Activated naive CD4-positive, alpha-beta T cell treated with anti-CD3 and anti-CD28 coated beads for 36 hours (primary cell): Measurements from ENCODE around the gene QRICH1. TPM values are rescaled to one million over a fixed set of nuclear protein-coding genes. Genes with fewer than 3 reads are reported as not detected.

ENCODE experiments used
- CTCF ChIA-PET: fragments of 350-600 bp; sonication (Branson Sonifier 250); formaldehyde crosslinking; loops from one replicate; lab custom pipeline; 2021; ENCODE audit warnings: antibody characterized with exemption; lab: Charles Lee
- DNase-seq: peaks from one replicate; pipeline ENCODE4 v3.0.0-alpha.2; 2020
- H3K27ac Mint-ChIP-seq: one replicate; pipeline ENCODE4 v1.8.0; 2021; ENCODE audit warnings: mild to moderate bottlenecking, mixed read lengths
- H3K27me3 Mint-ChIP-seq: one replicate; pipeline ENCODE4 v1.8.0; 2021; ENCODE audit warnings: low read depth, mixed read lengths
- H3K36me3 Mint-ChIP-seq: one replicate; pipeline ENCODE4 v1.8.0; 2021; ENCODE audit warnings: low read depth, mixed read lengths
- H3K4me1 Mint-ChIP-seq: one replicate; pipeline ENCODE4 v1.8.0; 2021; ENCODE audit warnings: low read depth, mixed read lengths
- H3K4me3 Mint-ChIP-seq: one replicate; pipeline ENCODE4 v1.8.0; 2021; ENCODE audit warnings: mild to moderate bottlenecking, moderate library complexity, mixed read lengths
- H3K9me3 Mint-ChIP-seq: one replicate; pipeline ENCODE4 v1.8.0; 2021; ENCODE audit warnings: mixed read lengths
- intact Hi-C: fragments of 100-400 bp; cut with micrococcal nuclease; formaldehyde crosslinking; loops from one replicate; pipeline ENCODE4 v1.15.1; 2023
- total RNA-seq, 2 experiments: library from RNA; stranded (reverse); gene quantifications; one replicate each; pipeline ENCODE4 v1.2.3, GENCODE V29; 2021

The QRICH1 gene, protein sequence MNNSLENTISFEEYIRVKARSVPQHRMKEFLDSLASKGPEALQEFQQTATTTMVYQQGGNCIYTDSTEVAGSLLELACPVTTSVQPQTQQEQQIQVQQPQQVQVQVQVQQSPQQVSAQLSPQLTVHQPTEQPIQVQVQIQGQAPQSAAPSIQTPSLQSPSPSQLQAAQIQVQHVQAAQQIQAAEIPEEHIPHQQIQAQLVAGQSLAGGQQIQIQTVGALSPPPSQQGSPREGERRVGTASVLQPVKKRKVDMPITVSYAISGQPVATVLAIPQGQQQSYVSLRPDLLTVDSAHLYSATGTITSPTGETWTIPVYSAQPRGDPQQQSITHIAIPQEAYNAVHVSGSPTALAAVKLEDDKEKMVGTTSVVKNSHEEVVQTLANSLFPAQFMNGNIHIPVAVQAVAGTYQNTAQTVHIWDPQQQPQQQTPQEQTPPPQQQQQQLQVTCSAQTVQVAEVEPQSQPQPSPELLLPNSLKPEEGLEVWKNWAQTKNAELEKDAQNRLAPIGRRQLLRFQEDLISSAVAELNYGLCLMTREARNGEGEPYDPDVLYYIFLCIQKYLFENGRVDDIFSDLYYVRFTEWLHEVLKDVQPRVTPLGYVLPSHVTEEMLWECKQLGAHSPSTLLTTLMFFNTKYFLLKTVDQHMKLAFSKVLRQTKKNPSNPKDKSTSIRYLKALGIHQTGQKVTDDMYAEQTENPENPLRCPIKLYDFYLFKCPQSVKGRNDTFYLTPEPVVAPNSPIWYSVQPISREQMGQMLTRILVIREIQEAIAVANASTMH
- total RNA-seq: 100 to 1,000 TPM; 100 to 111 TPM

DNA sequence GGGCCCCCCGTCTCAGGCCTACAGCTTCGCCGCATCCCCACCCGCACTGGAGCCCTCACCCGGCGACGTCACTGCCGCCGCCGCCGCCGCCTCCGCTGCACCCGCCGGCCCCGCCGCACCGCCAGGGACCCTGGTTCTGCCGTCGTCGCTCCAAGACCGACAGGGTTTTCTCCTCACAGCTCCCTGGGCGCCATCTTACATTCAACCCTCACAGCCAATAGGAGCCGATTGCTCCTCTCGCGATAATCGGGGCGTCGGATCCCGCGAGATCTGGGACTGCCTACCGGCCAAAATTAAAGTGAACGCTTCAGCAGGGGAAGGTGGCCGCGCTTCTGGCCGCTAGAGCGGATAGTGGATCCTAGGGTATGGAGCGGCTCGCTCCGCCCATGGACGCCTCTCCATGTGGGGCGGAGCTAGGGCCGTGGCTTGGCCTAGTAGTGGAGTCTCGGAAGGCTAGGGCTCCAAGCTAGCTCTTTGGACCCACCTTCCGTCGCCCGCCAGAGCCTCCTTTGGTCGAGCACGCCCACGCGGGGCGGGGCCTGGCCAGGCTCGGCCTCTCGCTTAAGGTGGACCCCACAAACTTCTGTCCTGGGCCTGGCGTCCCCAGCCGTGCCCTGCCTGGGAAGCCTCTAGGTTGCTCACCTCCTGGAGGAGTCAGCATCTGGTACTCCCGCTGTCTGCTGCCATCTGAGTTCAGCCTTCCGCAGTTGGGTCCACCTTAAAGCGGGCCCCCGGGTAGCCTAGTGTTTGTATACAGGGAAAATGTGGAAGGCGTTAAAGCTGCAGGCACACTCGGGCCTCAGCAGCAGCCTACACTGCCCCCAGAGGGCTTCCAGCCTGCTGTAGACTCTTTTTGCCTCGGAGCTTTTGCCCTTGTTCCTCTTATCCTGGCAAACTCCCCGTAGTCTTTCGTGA, at the start of gene QRICH1:
QRICH1 (minus strand) TSS at position 219 of the 915 bp plus-strand sequence. CDS start 17,054 bp downstream, outside the sequence.
- Mint-ChIP-seq H3K36me3 (peaks cover 15% of the 10 kb centered on the region), H3K4me1 (peaks cover 35% of the 10 kb centered on the region), H3K27me3 (no peaks in the 10 kb centered on the region), H3K4me3 (peak within 1 kb of the TSS; percentile 94), H3K9me3 (no peaks in the 10 kb centered on the region), H3K27ac (peak within 1 kb of the TSS; percentile 94)
- intact Hi-C loops: loop anchor here (1.0 to 5.0 kb wide), 15 partner anchors 10 to 578 kb away; partner anchors contain the start of genes APEH, ARIH2, DAG1 and IMPDH2
- CTCF ChIA-PET: interaction anchor here (0.5 to 5.0 kb wide), 16 partner anchors 11 to 459 kb away, joined by 3 to 19 read pairs (median 4); partner anchors contain the start of genes KLHDC8B, NDUFAF3, QARS1 and SLC26A6
- DNase-seq: peak; percentile 99

DNA sequence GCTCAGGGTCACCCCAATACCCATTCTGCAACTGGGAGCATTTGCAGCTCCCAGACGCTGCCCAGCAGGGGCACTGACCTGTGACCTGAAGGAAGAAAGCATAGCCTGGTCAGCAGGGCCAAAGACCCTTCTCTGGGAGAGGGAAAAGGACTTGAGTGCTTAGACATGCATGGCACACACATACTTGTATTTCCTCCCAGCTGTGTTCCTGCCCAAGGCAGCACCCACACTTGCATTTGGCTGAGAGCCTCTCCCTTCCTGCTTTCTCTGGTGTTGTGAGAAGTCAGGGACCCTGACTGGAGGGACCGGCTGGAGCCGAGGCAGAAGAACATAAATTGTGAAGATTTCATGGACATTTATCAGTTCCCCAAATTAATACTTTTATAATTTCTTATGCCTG, 46.2 kb upstream of the QRICH1 start:
- Mint-ChIP-seq H3K27ac (no peak overlapping the region), H3K4me1 (no peaks in the 10 kb centered on the region), H3K4me3 (no peak overlapping the region), H3K9me3 (no peaks in the 10 kb centered on the region), H3K27me3 (no peaks in the 10 kb centered on the region), H3K36me3 (no peaks in the 10 kb centered on the region)
- CTCF ChIA-PET: no interaction called here
- intact Hi-C loops: no loop called here
- no peak for DNase-seq

DNA sequence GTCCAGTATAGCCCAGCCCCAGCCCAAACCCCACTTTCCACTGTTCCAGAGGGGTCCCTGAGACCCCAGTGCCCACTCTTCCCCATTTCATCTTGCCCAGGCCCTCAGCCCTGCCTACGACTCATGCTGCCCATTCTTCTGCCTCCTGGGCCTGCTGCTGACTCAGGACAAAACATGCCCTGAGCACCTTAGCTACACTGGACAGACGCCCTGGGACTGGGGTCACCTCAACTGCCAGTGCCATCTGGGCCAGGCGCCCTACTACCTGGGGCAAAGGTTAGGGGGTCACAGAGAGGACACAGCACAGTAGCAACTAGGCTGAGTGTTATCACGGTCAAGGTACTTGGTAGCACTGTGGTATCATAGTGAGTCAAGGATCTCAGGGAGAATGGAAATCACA, 41.6 kb upstream of the QRICH1 start:
- Mint-ChIP-seq H3K4me3 (no peak overlapping the region), H3K27ac (no peak overlapping the region), H3K36me3 (no peaks in the 10 kb centered on the region), H3K9me3 (no peaks in the 10 kb centered on the region), H3K27me3 (peaks cover 20% of the 10 kb centered on the region), H3K4me1 (no peaks in the 10 kb centered on the region)
- no peak for DNase-seq
- intact Hi-C loops: no loop called here
- CTCF ChIA-PET: interaction anchor here (1.3 kb wide), 1 partner anchor 15 kb away, joined by 4 read pairs; the partner anchor contains the start of gene USP19

DNA sequence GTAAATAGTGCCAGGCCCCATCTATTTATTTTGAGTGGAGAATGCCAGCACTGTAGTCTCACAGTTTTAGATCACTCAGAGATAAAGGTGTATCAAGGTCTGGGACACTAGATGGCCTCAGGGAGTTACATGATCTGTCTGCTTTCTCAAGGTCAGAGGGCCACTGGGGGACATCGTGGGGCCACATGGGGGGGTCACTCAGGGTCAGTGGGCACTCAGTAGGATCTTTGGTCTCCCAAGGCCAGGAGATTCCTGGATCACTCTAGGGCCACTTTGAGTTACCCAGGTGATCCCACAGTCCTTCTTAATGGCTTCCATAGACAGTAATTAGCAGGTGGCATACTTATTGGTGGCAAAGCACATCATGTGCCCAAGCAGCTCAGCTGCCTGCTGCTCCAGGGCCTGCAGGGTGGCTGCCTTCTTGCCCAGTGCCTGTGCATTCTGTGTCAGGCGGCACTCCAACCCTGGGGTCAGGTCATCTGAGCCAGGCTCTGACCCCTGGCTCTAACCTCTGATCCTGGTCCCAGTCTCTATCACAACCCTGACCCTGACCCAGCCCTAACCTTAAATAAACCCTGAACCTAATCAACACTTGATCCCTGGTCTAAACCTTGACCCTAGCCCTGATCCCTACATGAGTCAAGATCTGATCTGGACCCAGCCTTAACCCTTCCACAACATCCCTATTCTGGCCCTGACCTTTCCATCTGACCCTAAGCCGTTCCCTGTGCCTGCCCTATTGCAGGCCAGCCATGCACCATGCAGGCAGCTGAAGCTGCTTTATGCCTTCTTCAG, 40.8 kb upstream of the QRICH1 start:
- H3K27ac Mint-ChIP-seq: no peak overlapping the region
- DNase-seq: no peak

DNA sequence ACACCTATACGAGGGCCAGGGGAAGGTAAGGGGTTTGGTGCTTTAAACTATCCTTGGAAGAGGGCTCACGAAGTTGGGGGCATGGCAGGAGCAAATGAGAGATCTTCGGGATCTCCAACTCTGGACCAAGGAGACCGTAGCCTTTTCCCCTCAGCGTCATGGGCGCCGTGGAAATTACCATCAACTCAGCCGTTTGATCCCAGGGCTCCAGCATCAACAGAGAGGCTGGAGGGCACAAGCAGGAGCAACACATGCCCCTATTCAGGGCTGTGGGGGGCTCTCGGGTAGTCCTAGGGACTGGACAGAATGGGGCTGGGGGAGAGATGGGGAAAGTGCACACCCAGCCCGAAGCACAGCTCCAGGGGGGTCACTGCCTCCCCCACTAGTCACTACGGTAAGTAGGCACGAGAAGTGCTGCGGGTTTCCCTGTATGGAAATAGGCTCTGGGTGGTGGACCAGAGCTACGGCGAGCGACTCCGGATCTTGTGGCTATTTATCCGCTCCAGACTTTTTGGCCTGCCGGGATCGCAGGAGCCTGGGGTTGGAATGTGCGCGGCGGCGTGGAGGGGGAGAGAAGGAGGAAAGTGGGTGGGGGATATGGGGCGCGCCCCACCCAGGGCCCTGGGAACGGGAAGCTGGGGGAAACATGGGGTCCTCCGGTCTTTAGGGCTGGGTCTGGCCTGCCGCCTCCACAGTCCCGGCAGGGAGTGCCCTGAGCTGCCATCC, 39.5 kb upstream of the QRICH1 start:
- intact Hi-C loops: no loop called here
- DNase-seq: no peak
- H3K4me1 Mint-ChIP-seq: no peaks in the 10 kb centered on the region
- H3K4me3 Mint-ChIP-seq: peak overlapping the region; percentile 21
- H3K36me3 Mint-ChIP-seq: no peaks in the 10 kb centered on the region
- peaks cover 20% of the 10 kb centered on the region for H3K27me3 Mint-ChIP-seq
- H3K9me3 Mint-ChIP-seq: no peaks in the 10 kb centered on the region
- H3K27ac Mint-ChIP-seq: no peak overlapping the region
- CTCF ChIA-PET: no interaction called here

More for the DNA sequence above, 40.8 kb upstream of the QRICH1 start:
- Mint-ChIP-seq H3K4me3 (no peak overlapping the region), H3K27me3 (peaks cover 20% of the 10 kb centered on the region), H3K36me3 (no peaks in the 10 kb centered on the region), H3K9me3 (no peaks in the 10 kb centered on the region), H3K4me1 (no peaks in the 10 kb centered on the region)
- CTCF ChIA-PET: interaction anchor here (1.3 kb wide), 1 partner anchor 14 kb away, joined by 4 read pairs; the partner anchor contains the start of gene USP19
- intact Hi-C loops: no loop called here

DNA sequence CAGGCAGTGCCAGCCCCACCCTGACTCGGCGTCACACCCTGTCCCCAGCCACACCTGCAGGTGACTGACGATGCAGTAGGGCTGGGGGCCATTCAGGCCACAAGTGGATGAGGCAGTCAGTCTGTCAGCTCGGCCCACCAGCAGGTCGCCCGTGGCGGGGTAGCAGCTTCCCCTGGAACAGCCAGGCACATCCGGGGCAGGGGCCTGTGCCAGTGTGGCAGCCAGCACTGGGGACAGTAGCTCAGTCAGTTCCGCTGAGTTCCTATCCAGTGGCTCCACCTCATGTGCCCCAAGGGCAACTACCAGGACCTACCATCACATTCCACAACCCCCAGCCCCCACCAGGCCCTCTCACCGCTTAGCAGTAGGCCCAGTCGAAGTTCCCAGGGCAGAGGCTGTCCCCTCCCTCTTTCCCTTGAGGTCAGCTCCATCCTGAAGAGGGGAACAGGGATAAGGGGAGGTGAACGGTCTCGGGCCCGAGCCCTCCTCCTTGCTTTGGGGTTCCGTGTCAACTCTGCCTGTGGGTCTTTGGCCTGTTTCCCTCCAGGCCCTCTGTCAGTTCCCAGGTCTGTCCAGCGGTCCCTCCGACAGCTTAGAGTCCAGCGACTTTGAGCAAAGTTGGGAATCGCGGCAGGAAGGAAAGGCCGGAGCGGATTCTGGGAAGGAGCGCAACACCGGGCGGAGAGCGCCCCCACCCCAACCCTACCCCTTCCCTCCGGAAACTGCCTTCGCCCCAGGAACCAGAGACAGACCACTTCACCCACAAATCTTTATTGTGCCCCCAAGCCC, 38.8 kb upstream of the QRICH1 start, which contains the start of gene LAMB2:
LAMB2 (minus strand) TSS at position 614 of the 789 bp plus-strand sequence; CDS start at position 431, 183 bp downstream.
- no peaks in the 10 kb centered on the region for H3K36me3 Mint-ChIP-seq
- intact Hi-C loops: no loop called here
- no peaks in the 10 kb centered on the region for H3K4me1 Mint-ChIP-seq
- H3K27ac Mint-ChIP-seq: no peak within 1 kb of the TSS
- no peak for DNase-seq
- peaks cover 20% of the 10 kb centered on the region for H3K27me3 Mint-ChIP-seq
- CTCF ChIA-PET: interaction anchor here (0.6 kb wide), 1 partner anchor 314 kb away, joined by 4 read pairs; no protein-coding TSS in a partner anchor
- peak within 1 kb of the TSS; percentile 21 for H3K4me3 Mint-ChIP-seq
- no peaks in the 10 kb centered on the region for H3K9me3 Mint-ChIP-seq

DNA sequence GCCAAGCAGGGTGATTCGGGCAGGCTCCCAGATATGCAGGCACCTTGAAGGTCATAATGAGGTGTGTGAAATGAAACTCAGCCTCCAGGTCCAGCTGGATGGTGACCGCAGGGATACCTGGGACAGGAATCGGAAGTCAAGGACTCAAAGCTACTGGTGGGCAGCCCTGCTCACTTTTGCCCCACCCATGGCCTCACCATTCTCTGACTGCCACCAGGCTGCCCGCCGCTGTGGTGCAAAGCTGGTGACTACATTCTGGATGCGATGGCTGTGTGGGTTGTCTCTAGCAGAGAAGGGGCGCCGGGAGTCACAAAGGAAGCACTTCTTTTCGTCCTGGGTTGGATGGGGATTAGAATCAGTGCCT, 38.2 kb upstream of the QRICH1 start:
- no peaks in the 10 kb centered on the region for H3K36me3 Mint-ChIP-seq
- no peak overlapping the region for H3K27ac Mint-ChIP-seq
- no peak for DNase-seq
- no peaks in the 10 kb centered on the region for H3K4me1 Mint-ChIP-seq
- no peaks in the 10 kb centered on the region for H3K9me3 Mint-ChIP-seq
- CTCF ChIA-PET: interaction anchor here (0.6 kb wide), 1 partner anchor 314 kb away, joined by 4 read pairs; no protein-coding TSS in a partner anchor
- intact Hi-C loops: no loop called here
- H3K27me3 Mint-ChIP-seq: peaks cover 20% of the 10 kb centered on the region
- H3K4me3 Mint-ChIP-seq: no peak overlapping the region

DNA sequence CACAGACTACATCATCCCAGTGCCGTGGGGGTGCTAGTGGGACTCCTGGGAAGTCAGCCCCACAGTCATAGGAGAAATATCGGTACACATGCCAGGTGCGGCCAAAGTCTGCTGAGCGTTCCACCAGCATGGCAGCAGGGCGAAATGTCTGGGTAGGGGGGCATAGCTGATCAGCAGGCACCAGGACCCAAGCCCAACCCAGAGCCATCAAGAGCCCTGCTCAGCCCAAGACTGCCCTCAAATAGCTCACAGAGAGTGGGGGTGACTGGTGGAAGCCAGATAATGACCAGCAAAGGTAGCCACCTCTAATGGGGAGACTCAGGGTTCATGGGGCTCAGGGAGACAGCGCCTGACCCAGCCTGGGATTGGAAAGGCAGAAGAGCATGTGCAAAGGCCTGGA, 37.7 kb upstream of the QRICH1 start:
- no peaks in the 10 kb centered on the region for H3K36me3 Mint-ChIP-seq
- H3K4me3 Mint-ChIP-seq: no peak overlapping the region
- CTCF ChIA-PET: no interaction called here

DNA sequence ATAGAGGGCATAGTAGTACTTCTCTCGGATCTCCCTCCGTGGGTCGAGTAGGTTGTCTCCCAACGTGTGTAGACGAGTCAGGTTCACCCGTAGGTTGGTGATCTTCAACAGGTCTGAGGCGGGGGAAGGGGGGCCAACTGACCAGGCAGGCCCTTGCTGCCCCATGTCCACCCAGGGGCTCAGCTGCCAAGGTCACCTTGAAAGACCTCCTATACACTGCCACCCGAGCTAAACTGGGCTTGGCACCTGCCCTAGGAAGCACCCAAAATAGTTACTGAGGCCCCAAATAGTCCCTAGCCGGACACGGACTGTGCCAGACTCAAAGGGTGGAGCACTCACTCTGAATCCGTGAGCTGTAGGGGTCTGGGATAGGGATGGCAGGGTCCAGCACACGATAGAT, 37.2 kb upstream of the QRICH1 start:
- H3K27me3 Mint-ChIP-seq: peaks cover 20% of the 10 kb centered on the region
- H3K27ac Mint-ChIP-seq: no peak overlapping the region
- CTCF ChIA-PET: no interaction called here
- H3K36me3 Mint-ChIP-seq: no peaks in the 10 kb centered on the region
- no peaks in the 10 kb centered on the region for H3K9me3 Mint-ChIP-seq
- H3K4me3 Mint-ChIP-seq: no peak overlapping the region
- intact Hi-C loops: no loop called here
- no peaks in the 10 kb centered on the region for H3K4me1 Mint-ChIP-seq
- no peak for DNase-seq

More for the DNA sequence above, 37.7 kb upstream of the QRICH1 start:
- intact Hi-C loops: no loop called here
- Mint-ChIP-seq H3K4me1 (no peaks in the 10 kb centered on the region), H3K27me3 (peaks cover 20% of the 10 kb centered on the region), H3K27ac (no peak overlapping the region), H3K9me3 (no peaks in the 10 kb centered on the region)
- no peak for DNase-seq

DNA sequence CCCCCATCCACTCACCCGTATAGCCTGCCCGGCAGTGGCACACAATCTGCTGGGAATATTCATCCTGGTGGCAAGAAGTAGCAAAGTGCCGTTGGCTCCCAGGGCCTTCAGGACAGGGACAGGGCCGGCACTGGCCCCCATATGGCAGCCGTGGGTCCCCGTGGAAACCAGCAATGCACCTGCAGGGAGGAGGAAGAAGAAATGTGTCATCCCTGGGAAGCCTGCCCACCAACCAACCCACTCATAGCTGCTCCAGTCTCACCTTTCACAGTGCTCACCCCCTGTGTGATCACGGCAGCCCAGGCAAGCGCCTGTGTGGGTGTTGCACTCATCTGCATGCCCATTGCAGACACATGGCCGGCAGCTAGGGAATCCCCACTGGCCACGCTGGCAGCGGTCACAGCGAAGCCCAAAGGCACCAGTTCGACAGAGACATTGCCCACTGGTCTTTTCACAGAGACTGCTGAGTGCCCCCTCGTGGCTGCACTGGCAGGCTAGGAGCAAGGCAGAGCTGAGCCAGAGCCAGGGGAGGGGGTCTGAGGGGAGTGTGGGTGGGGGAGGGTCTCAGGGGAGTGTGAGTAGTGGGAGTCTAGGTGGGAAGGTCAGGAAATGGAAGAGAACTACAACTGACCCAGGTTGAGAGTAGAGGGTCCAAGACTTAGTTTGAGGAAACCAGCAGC, 31.3 kb upstream of the QRICH1 start:
- no peak overlapping the region for H3K4me3 Mint-ChIP-seq
- intact Hi-C loops: no loop called here
- H3K36me3 Mint-ChIP-seq: no peaks in the 10 kb centered on the region
- CTCF ChIA-PET: no interaction called here
- DNase-seq: no peak
- H3K9me3 Mint-ChIP-seq: no peaks in the 10 kb centered on the region
- H3K27ac Mint-ChIP-seq: no peak overlapping the region
- peaks cover 5% of the 10 kb centered on the region for H3K4me1 Mint-ChIP-seq
- H3K27me3 Mint-ChIP-seq: no peaks in the 10 kb centered on the region
